Measurements from ENCODE around the gene EIF3A. TPM values are rescaled to one million over a fixed set of nuclear protein-coding genes. Genes with fewer than 3 reads are reported as not detected.
"Not testable (repeated sequence)": the region's sequence is repeated elsewhere in the genome, so short reads cannot be mapped to it uniquely, and the experiment has no call there.

EIF3A gene
- total RNA-seq, 2 donors from 2014 or later: 77.1 to 88.0 TPM

- Histone ChIP-seq H3K27ac (no peak overlapping the region), H3K36me3 (peaks cover 0 to 10% of the 10 kb centered on the region in 2 donors), H3K27me3 (replicated peaks; ENCODE audit: insufficient read depth) (no peaks in the 10 kb centered on the region), H3K4me1 (replicated peaks) (peaks cover 4% of the 10 kb centered on the region), H3K4me3 (no peak overlapping the region), H3K9me3 (no peaks in the 10 kb centered on the region)
- no peak for TF ChIP-seq POLR2A (IDR thresholded peaks at IDR 0.05)
- intact Hi-C loops (cut with DNase I): no loop called here
- DNase-seq (ENCODE audit: low spot score): no peak
- WGBS: 64% methylated on average over 7 of the region's 7 CpGs
These were observed 49.0 kb downstream of the EIF3A start for GRCh38 chr10:119031496-119032059.

GRCh38 chr10:119030421-119031250 lies 50.0 kb downstream of the EIF3A start:
- WGBS: 9% methylated on average over 53 of the region's 65 CpGs
- Histone ChIP-seq H3K9me3 (no peaks in the 10 kb centered on the region), H3K36me3 (peaks cover 0 to 10% of the 10 kb centered on the region in 2 donors), H3K4me3 (peak overlapping the region; percentile 46 to 55), H3K27ac (no peak overlapping the region), H3K27me3 (replicated peaks; ENCODE audit: insufficient read depth) (no peaks in the 10 kb centered on the region), H3K4me1 (replicated peaks) (peaks cover 6% of the 10 kb centered on the region)
- DNase-seq (ENCODE audit: low spot score): peak; percentile 27
- TF ChIP-seq CTCF (IDR thresholded peaks at IDR 0.05): no peak
- TF ChIP-seq POLR2A (IDR thresholded peaks at IDR 0.05): no peak
- TF ChIP-seq POLR2AphosphoS5 (IDR thresholded peaks at IDR 0.05): no peak
- intact Hi-C loops (cut with DNase I): no loop called here

GRCh38 chr10:119029613-119030420 lies 50.8 kb downstream of the EIF3A start, which contains the start of gene NANOS1:
Gene NANOS1, plus strand, starts transcription at chr10:119029714. Its CDS starts 88 bp downstream, at chr10:119029802.
- Histone ChIP-seq H3K4me1 (replicated peaks) (peaks cover 6% of the 10 kb centered on the region), H3K27me3 (replicated peaks; ENCODE audit: insufficient read depth) (no peaks in the 10 kb centered on the region), H3K9me3 (no peaks in the 10 kb centered on the region), H3K36me3 (peaks cover 0 to 10% of the 10 kb centered on the region in 2 donors), H3K4me3 (peak within 1 kb of the TSS; percentile 46 to 55), H3K27ac (peak within 1 kb of the TSS; percentile 53 to 67)
- intact Hi-C loops (cut with DNase I): loop anchor here (5.0 kb wide), 3 partner anchors 228 to 458 kb away; no protein-coding TSS in a partner anchor
- TF ChIP-seq POLR2AphosphoS5 (IDR thresholded peaks at IDR 0.05) (no peak), POLR2A (IDR thresholded peaks at IDR 0.05) (no peak), CTCF (IDR thresholded peaks at IDR 0.05) (no peak)
- 2% methylated on average over 47 of the region's 136 CpGs for WGBS
- DNase-seq (ENCODE audit: low spot score): no peak

GRCh38 chr10:119028900-119029612 lies 51.6 kb downstream of the EIF3A start:
- Histone ChIP-seq H3K27ac (peak overlapping the region; percentile 53 to 57), H3K27me3 (replicated peaks; ENCODE audit: insufficient read depth) (no peaks in the 10 kb centered on the region), H3K36me3 (peaks cover 0 to 2% of the 10 kb centered on the region in 2 donors), H3K4me3 (peak overlapping the region; percentile 46 to 55), H3K9me3 (no peaks in the 10 kb centered on the region), H3K4me1 (replicated peaks) (peaks cover 6% of the 10 kb centered on the region)
- WGBS: 5% methylated on average over 51 of the region's 68 CpGs
- intact Hi-C loops (cut with DNase I): loop anchor here (5.0 kb wide), 3 partner anchors 227 to 457 kb away; no protein-coding TSS in a partner anchor
- peak; percentile 87 for DNase-seq (ENCODE audit: low spot score)
- TF ChIP-seq CTCF (IDR thresholded peaks at IDR 0.05): peak in 2 of 4 experiments; percentile 46 to 51
- peak; percentile 32 for TF ChIP-seq POLR2AphosphoS5 (IDR thresholded peaks at IDR 0.05)
- no peak for TF ChIP-seq POLR2A (IDR thresholded peaks at IDR 0.05)

GRCh38 chr10:119028445-119028899 lies 52.1 kb downstream of the EIF3A start:
- H3K4me3 ChIP-seq, H3K36me3 ChIP-seq: not testable (repeated sequence)

More at GRCh38 chr10:119028445-119028899, 52.1 kb downstream of the EIF3A start:
- DNase-seq (ENCODE audit: low spot score); H3K9me3 ChIP-seq; H3K27ac ChIP-seq; H3K27me3 ChIP-seq (replicated peaks; ENCODE audit: insufficient read depth); H3K4me1 ChIP-seq (replicated peaks): not testable (repeated sequence)
- WGBS: 80% methylated on average over 10 of the region's 10 CpGs
- intact Hi-C loops (cut with DNase I): loop anchor here (5.0 kb wide), 3 partner anchors 226 to 456 kb away; no protein-coding TSS in a partner anchor

Data from prostate gland (tissue), 2 donors.